Brain microvascular endothelial cell (primary cell): ENCODE data around the gene NCOA7.

Experiments
- DNase-seq: peaks from one replicate; pipeline ENCODE4 v3.0.0-alpha.2; 2020
- H3K27ac ChIP-seq: fragments of 250-450 bp; sonication (Bioruptor Pico); 2 replicates; pipeline ENCODE4 v1.5.1; 2020; ENCODE audit warnings: mild to moderate bottlenecking, moderate library complexity
- H3K27me3 ChIP-seq: fragments of 250-450 bp; sonication (Bioruptor Pico); replicated peaks from 2 replicates; pipeline ENCODE4 v1.5.1; 2020; ENCODE audit warnings: mild to moderate bottlenecking
- H3K36me3 ChIP-seq: fragments of 250-450 bp; sonication (Bioruptor Pico); replicated peaks from 2 replicates; pipeline ENCODE4 v1.5.1; 2020; ENCODE audit warnings: mild to moderate bottlenecking
- H3K4me3 ChIP-seq: 2 replicates; pipeline ENCODE4 v1.5.1; 2011; ENCODE audit warnings: low read depth, mild to moderate bottlenecking, control low read depth, low read length, moderate library complexity
- CTCF ChIP-seq: IDR thresholded peaks from 2 replicates; pipeline ENCODE4 v1.5.1; 2011; ENCODE audit warnings: low read depth, mild to moderate bottlenecking, moderate library complexity, low read length, control low read depth, inconsistent platforms; ENCODE audit errors: missing control alignments
- in situ Hi-C: cut with HindIII; loops from 2 replicates; pipeline ENCODE4 v1.10.0; 2017; ENCODE audit warnings: low sequenced_read_pairs, low pct_ligation_motif_present

Gene NCOA7

GRCh38 chr6:125872259-125872921, 81.6 kb downstream of the NCOA7 start:
- no peak for DNase-seq
- TF ChIP-seq CTCF, result no peak
- no peak overlapping the region for H3K4me3 ChIP-seq
- in situ Hi-C loops, result no loop called here
- no peak overlapping the region for H3K27ac ChIP-seq
- H3K36me3 ChIP-seq, result peaks cover 8% of the 10 kb centered on the region
- no peaks in the 10 kb centered on the region for H3K27me3 ChIP-seq

GRCh38 chr6:125882243-125882642, 91.5 kb downstream of the NCOA7 start:
- H3K27ac ChIP-seq, result no peak overlapping the region
- no peaks in the 10 kb centered on the region for H3K27me3 ChIP-seq
- no peak for DNase-seq
- no peak for TF ChIP-seq CTCF
- H3K4me3 ChIP-seq, result no peak overlapping the region
- in situ Hi-C loops, result no loop called here
- H3K36me3 ChIP-seq, result peaks cover 43% of the 10 kb centered on the region

GRCh38 chr6:125884634-125885371, 94.0 kb downstream of the NCOA7 start:
- no peak for DNase-seq
- in situ Hi-C loops, result no loop called here
- peaks cover 40% of the 10 kb centered on the region for H3K36me3 ChIP-seq
- no peak for TF ChIP-seq CTCF
- no peak overlapping the region for H3K4me3 ChIP-seq
- H3K27ac ChIP-seq, result no peak overlapping the region
- H3K27me3 ChIP-seq, result no peaks in the 10 kb centered on the region

GRCh38 chr6:125886021-125886420, 95.3 kb downstream of the NCOA7 start:
- no peak for TF ChIP-seq CTCF
- no peak overlapping the region for H3K4me3 ChIP-seq
- no peak overlapping the region for H3K27ac ChIP-seq
- DNase-seq, result no peak
- H3K27me3 ChIP-seq, result no peaks in the 10 kb centered on the region
- in situ Hi-C loops, result no loop called here
- H3K36me3 ChIP-seq, result peaks cover 33% of the 10 kb centered on the region

- in situ Hi-C loops, result no loop called here
- TF ChIP-seq CTCF, result no peak
Observed at GRCh38 chr6:125886914-125887313, 96.2 kb downstream of the NCOA7 start.

GRCh38 chr6:125887372-125887771, 96.6 kb downstream of the NCOA7 start:
- Histone ChIP-seq H3K27me3 (no peaks in the 10 kb centered on the region), H3K27ac (no peak overlapping the region), H3K4me3 (no peak overlapping the region), H3K36me3 (peaks cover 26% of the 10 kb centered on the region)
- no peak for TF ChIP-seq CTCF
- no peak for DNase-seq
- in situ Hi-C loops, result no loop called here

More at GRCh38 chr6:125886914-125887313, 96.2 kb downstream of the NCOA7 start:
- DNase-seq, result no peak
- Histone ChIP-seq H3K4me3 (no peak overlapping the region), H3K27me3 (no peaks in the 10 kb centered on the region), H3K36me3 (peaks cover 30% of the 10 kb centered on the region), H3K27ac (no peak overlapping the region)
